ENCODE data around the gene ATOH7. TPM values are rescaled to one million over a fixed set of nuclear protein-coding genes. Genes with fewer than 3 reads are reported as not detected.
"Not testable (repeated sequence)": the region's sequence is repeated elsewhere in the genome, so short reads cannot be mapped to it uniquely, and the experiment has no call there.

ATOH7 gene
- total and polyA plus RNA-seq, 3 experiments from 2014 or later = not detected

GRCh38 chr10:68211669-68212068 lies 20.2 kb downstream of the ATOH7 start:
- no peak overlapping the region for H3K4me3 Mint-ChIP-seq
- H3K9me3 Mint-ChIP-seq = no peaks in the 10 kb centered on the region
- no peaks in the 10 kb centered on the region for H3K27me3 ChIP-seq (ENCODE audit: insufficient read depth, low read length, poor library complexity, severe bottlenecking)
- no peaks in the 10 kb centered on the region for H3K9me3 ChIP-seq (ENCODE audit: low read length)
- no peaks in the 10 kb centered on the region for H3K4me1 Mint-ChIP-seq
- no peak for DNase-seq
- no peak overlapping the region for H3K4me3 ChIP-seq (ENCODE audit: low read length)
- no peak overlapping the region for H3K27ac Mint-ChIP-seq
- no peak overlapping the region for H3K27ac ChIP-seq (ENCODE audit: low read depth, low read length)
- H3K27me3 Mint-ChIP-seq = peaks cover 8 to 13% of the 10 kb centered on the region in 2 donors
- no peaks in the 10 kb centered on the region for H3K4me1 ChIP-seq (ENCODE audit: insufficient read depth, low read length)
- ChIA-PET CTCF (no interaction called here), POLR2A (no interaction called here)
- no peaks in the 10 kb centered on the region for H3K36me3 Mint-ChIP-seq
- no peaks in the 10 kb centered on the region for H3K36me3 ChIP-seq (ENCODE audit: insufficient read depth, low read length)

- Histone ChIP-seq H3K36me3 (ENCODE audit: insufficient read depth, low read length) (no peaks in the 10 kb centered on the region), H3K27me3 (ENCODE audit: insufficient read depth, low read length, poor library complexity, severe bottlenecking) (peaks cover 4% of the 10 kb centered on the region), H3K4me3 (ENCODE audit: low read length) (no peak overlapping the region), H3K4me1 (ENCODE audit: insufficient read depth, low read length) (no peaks in the 10 kb centered on the region), H3K9me3 (ENCODE audit: low read length) (no peaks in the 10 kb centered on the region), H3K27ac (ENCODE audit: low read depth, low read length) (no peak overlapping the region)
- Mint-ChIP-seq H3K27ac (no peak overlapping the region), H3K27me3 (peaks cover 18 to 30% of the 10 kb centered on the region in 2 donors), H3K36me3 (no peaks in the 10 kb centered on the region), H3K9me3 (no peaks in the 10 kb centered on the region), H3K4me3 (no peak overlapping the region), H3K4me1 (no peaks in the 10 kb centered on the region)
- ChIA-PET CTCF (no interaction called here), POLR2A (no interaction called here)
- DNase-seq = no peak
Observed at GRCh38 chr10:68208424-68209042, 23.4 kb downstream of the ATOH7 start.

- no peak overlapping the region for H3K4me3 Mint-ChIP-seq
- DNase-seq = no peak
- Histone ChIP-seq H3K36me3 (ENCODE audit: insufficient read depth, low read length) (no peaks in the 10 kb centered on the region), H3K4me3 (ENCODE audit: low read length) (no peak overlapping the region), H3K27ac (ENCODE audit: low read depth, low read length) (no peak overlapping the region), H3K9me3 (ENCODE audit: low read length) (no peaks in the 10 kb centered on the region), H3K4me1 (ENCODE audit: insufficient read depth, low read length) (no peaks in the 10 kb centered on the region), H3K27me3 (ENCODE audit: insufficient read depth, low read length, poor library complexity, severe bottlenecking) (peaks cover 10% of the 10 kb centered on the region)
- H3K36me3 Mint-ChIP-seq = peaks cover 0 to 6% (median 0%) of the 10 kb centered on the region in 3 donors
- no peaks in the 10 kb centered on the region for H3K4me1 Mint-ChIP-seq
- peaks cover 0 to 2% (median 0%) of the 10 kb centered on the region in 5 donors for H3K9me3 Mint-ChIP-seq
- POLR2A ChIA-PET = no interaction called here
- CTCF ChIA-PET = no interaction called here
- peaks cover 37 to 59% of the 10 kb centered on the region in 2 donors for H3K27me3 Mint-ChIP-seq
- H3K27ac Mint-ChIP-seq = peak overlapping the region in 1 of 8 donors; percentile 31
Observed at GRCh38 chr10:68202960-68203353, 29.0 kb downstream of the ATOH7 start.

- ChIA-PET CTCF (no interaction called here), POLR2A (no interaction called here)
- no peaks in the 10 kb centered on the region for H3K9me3 ChIP-seq (ENCODE audit: low read length)
- no peaks in the 10 kb centered on the region for H3K36me3 ChIP-seq (ENCODE audit: insufficient read depth, low read length)
- no peaks in the 10 kb centered on the region for H3K4me1 ChIP-seq (ENCODE audit: insufficient read depth, low read length)
- peaks cover 0 to 6% (median 0%) of the 10 kb centered on the region in 3 donors for H3K36me3 Mint-ChIP-seq
- DNase-seq = no peak
- peaks cover 6% of the 10 kb centered on the region for H3K27me3 ChIP-seq (ENCODE audit: insufficient read depth, low read length, poor library complexity, severe bottlenecking)
- H3K9me3 Mint-ChIP-seq = peaks cover 0 to 6% (median 0%) of the 10 kb centered on the region in 5 donors
- no peak overlapping the region for H3K4me3 Mint-ChIP-seq
- H3K4me1 Mint-ChIP-seq = no peaks in the 10 kb centered on the region
- peaks cover 24 to 67% of the 10 kb centered on the region in 2 donors for H3K27me3 Mint-ChIP-seq
- H3K27ac Mint-ChIP-seq = no peak overlapping the region
- no peak overlapping the region for H3K4me3 ChIP-seq (ENCODE audit: low read length)
- H3K27ac ChIP-seq (ENCODE audit: low read depth, low read length) = no peak overlapping the region
Observed at GRCh38 chr10:68196701-68197100, 35.2 kb downstream of the ATOH7 start.

GRCh38 chr10:68195776-68196175 lies 36.1 kb downstream of the ATOH7 start:
- H3K9me3 Mint-ChIP-seq; POLR2A ChIA-PET; H3K27me3 ChIP-seq (ENCODE audit: insufficient read depth, low read length, poor library complexity, severe bottlenecking); H3K36me3 ChIP-seq (ENCODE audit: insufficient read depth, low read length); H3K4me3 Mint-ChIP-seq; H3K36me3 Mint-ChIP-seq; H3K27ac ChIP-seq (ENCODE audit: low read depth, low read length); H3K4me3 ChIP-seq (ENCODE audit: low read length); H3K4me1 Mint-ChIP-seq; H3K4me1 ChIP-seq (ENCODE audit: insufficient read depth, low read length); H3K9me3 ChIP-seq (ENCODE audit: low read length); DNase-seq; H3K27ac Mint-ChIP-seq; CTCF ChIA-PET: not testable (repeated sequence)
- peaks cover 23 to 65% of the 10 kb centered on the region in 2 donors for H3K27me3 Mint-ChIP-seq

- H3K27ac ChIP-seq (ENCODE audit: low read depth, low read length) = no peak overlapping the region
- no peak for DNase-seq
Observed at GRCh38 chr10:68194290-68194689, 37.6 kb downstream of the ATOH7 start.

GRCh38 chr10:68192113-68192512 lies 39.8 kb downstream of the ATOH7 start:
- Mint-ChIP-seq H3K4me3 (no peak overlapping the region), H3K4me1 (no peaks in the 10 kb centered on the region), H3K27me3 (peaks cover 8 to 41% of the 10 kb centered on the region in 2 donors), H3K9me3 (peaks cover 0 to 4% (median 0%) of the 10 kb centered on the region in 5 donors), H3K27ac (no peak overlapping the region), H3K36me3 (no peaks in the 10 kb centered on the region)
- DNase-seq = no peak
- no peak overlapping the region for H3K27ac ChIP-seq (ENCODE audit: low read depth, low read length)
- H3K4me1 ChIP-seq (ENCODE audit: insufficient read depth, low read length) = no peaks in the 10 kb centered on the region
- no peaks in the 10 kb centered on the region for H3K36me3 ChIP-seq (ENCODE audit: insufficient read depth, low read length)
- ChIA-PET CTCF (no interaction called here), POLR2A (no interaction called here)
- H3K4me3 ChIP-seq (ENCODE audit: low read length) = no peak overlapping the region
- no peaks in the 10 kb centered on the region for H3K9me3 ChIP-seq (ENCODE audit: low read length)
- no peaks in the 10 kb centered on the region for H3K27me3 ChIP-seq (ENCODE audit: insufficient read depth, low read length, poor library complexity, severe bottlenecking)

More at GRCh38 chr10:68194290-68194689, 37.6 kb downstream of the ATOH7 start:
- Histone ChIP-seq H3K27me3 (ENCODE audit: insufficient read depth, low read length, poor library complexity, severe bottlenecking) (peaks cover 3% of the 10 kb centered on the region), H3K4me3 (ENCODE audit: low read length) (no peak overlapping the region), H3K9me3 (ENCODE audit: low read length) (no peaks in the 10 kb centered on the region), H3K36me3 (ENCODE audit: insufficient read depth, low read length) (no peaks in the 10 kb centered on the region), H3K4me1 (ENCODE audit: insufficient read depth, low read length) (no peaks in the 10 kb centered on the region)
- CTCF ChIA-PET = no interaction called here
- Mint-ChIP-seq H3K27me3 (peaks cover 10 to 59% of the 10 kb centered on the region in 2 donors), H3K4me1 (no peaks in the 10 kb centered on the region), H3K4me3 (no peak overlapping the region), H3K36me3 (peaks cover 0 to 1% (median 0%) of the 10 kb centered on the region in 3 donors), H3K9me3 (peaks cover 0 to 4% (median 0%) of the 10 kb centered on the region in 5 donors), H3K27ac (no peak overlapping the region)
- POLR2A ChIA-PET = no interaction called here

GRCh38 chr10:68188835-68189234 lies 43.1 kb downstream of the ATOH7 start:
- H3K27me3 Mint-ChIP-seq = peaks cover 10 to 42% of the 10 kb centered on the region in 2 donors

More at GRCh38 chr10:68188835-68189234, 43.1 kb downstream of the ATOH7 start:
- Histone ChIP-seq H3K9me3 (ENCODE audit: low read length) (no peaks in the 10 kb centered on the region), H3K27me3 (ENCODE audit: insufficient read depth, low read length, poor library complexity, severe bottlenecking) (no peaks in the 10 kb centered on the region), H3K27ac (ENCODE audit: low read depth, low read length) (no peak overlapping the region), H3K4me3 (ENCODE audit: low read length) (no peak overlapping the region), H3K4me1 (ENCODE audit: insufficient read depth, low read length) (no peaks in the 10 kb centered on the region), H3K36me3 (ENCODE audit: insufficient read depth, low read length) (no peaks in the 10 kb centered on the region)
- Mint-ChIP-seq H3K4me1 (no peaks in the 10 kb centered on the region), H3K27ac (no peak overlapping the region), H3K36me3 (no peaks in the 10 kb centered on the region), H3K9me3 (peaks cover 0 to 4% (median 0%) of the 10 kb centered on the region in 5 donors), H3K4me3 (no peak overlapping the region)
- ChIA-PET CTCF (interaction anchor here (1.2 kb wide), 1 partner anchor 24 kb away, joined by 3 read pairs; no protein-coding TSS in a partner anchor), POLR2A (no interaction called here)
- DNase-seq = no peak
